ENCODE measurements around the gene CLSTN1.

CLSTN1 gene

GRCh38 chr1:9782897-9783296, 40.9 kb downstream of the CLSTN1 start:
- no peak for ATAC-seq
- TF ChIP-seq PPARA (CRISPR knock-in tag; IDR thresholded peaks at IDR 0.05; ENCODE audit: borderline replicate concordance) (no peak), ARNTL (CRISPR knock-in tag; IDR thresholded peaks at IDR 0.05; ENCODE audit: borderline replicate concordance, low read depth) (no peak), POU6F1 (CRISPR knock-in tag; IDR thresholded peaks at IDR 0.05; ENCODE audit: borderline replicate concordance, low read depth) (no peak), OSR1 (CRISPR knock-in tag; IDR thresholded peaks at IDR 0.05) (no peak), ZC3H10 (CRISPR knock-in tag; IDR thresholded peaks at IDR 0.05) (no peak), TOX (CRISPR knock-in tag; IDR thresholded peaks at IDR 0.05; ENCODE audit: borderline replicate concordance) (no peak), TCF4 (CRISPR knock-in tag; IDR thresholded peaks at IDR 0.05; ENCODE audit: borderline replicate concordance) (no peak)

GRCh38 chr1:9782116-9782751, 41.5 kb downstream of the CLSTN1 start:
- ATAC-seq = no peak
- no peak for TF ChIP-seq ZC3H10 (CRISPR knock-in tag; IDR thresholded peaks at IDR 0.05)

GRCh38 chr1:9780554-9781110, 43.1 kb downstream of the CLSTN1 start:
- no peak for ATAC-seq
- TF ChIP-seq PPARA (CRISPR knock-in tag; IDR thresholded peaks at IDR 0.05; ENCODE audit: borderline replicate concordance) = no peak
- no peak for TF ChIP-seq SNAI2 (CRISPR knock-in tag; IDR thresholded peaks at IDR 0.05)
- TF ChIP-seq ZNF565 (CRISPR knock-in tag; conservative IDR thresholded peaks at IDR 0.05; ENCODE audit: low read depth) = no peak
- TF ChIP-seq CSRNP3 (CRISPR knock-in tag; IDR thresholded peaks at IDR 0.05) = no peak
- TF ChIP-seq ZFP30 (CRISPR knock-in tag; IDR thresholded peaks at IDR 0.05) = no peak
- TF ChIP-seq PATZ1 (CRISPR knock-in tag; IDR thresholded peaks at IDR 0.05; ENCODE audit: borderline replicate concordance) = no peak
- no peak for TF ChIP-seq OSR1 (CRISPR knock-in tag; IDR thresholded peaks at IDR 0.05)
- TF ChIP-seq ZNF70 (CRISPR knock-in tag; IDR thresholded peaks at IDR 0.05) = no peak
- no peak for TF ChIP-seq POU6F1 (CRISPR knock-in tag; IDR thresholded peaks at IDR 0.05; ENCODE audit: borderline replicate concordance, low read depth)
- no peak for TF ChIP-seq CSDC2 (CRISPR knock-in tag; IDR thresholded peaks at IDR 0.05)
- no peak for TF ChIP-seq RARB (CRISPR knock-in tag; IDR thresholded peaks at IDR 0.05)
- TF ChIP-seq TSHZ2 (CRISPR knock-in tag; IDR thresholded peaks at IDR 0.05) = no peak
- TF ChIP-seq BACH2 (CRISPR knock-in tag; IDR thresholded peaks at IDR 0.05; ENCODE audit: borderline replicate concordance) = no peak
- no peak for TF ChIP-seq ZC3H10 (CRISPR knock-in tag; IDR thresholded peaks at IDR 0.05)
- TF ChIP-seq ISL1 (CRISPR knock-in tag; IDR thresholded peaks at IDR 0.05) = no peak
- no peak for TF ChIP-seq ARNTL (CRISPR knock-in tag; IDR thresholded peaks at IDR 0.05; ENCODE audit: borderline replicate concordance, low read depth)
- TF ChIP-seq GLIS3 (CRISPR knock-in tag; IDR thresholded peaks at IDR 0.05) = no peak
